Activated naive CD4-positive, alpha-beta T cell treated with anti-CD3 and anti-CD28 coated beads, Interleukin-2, amount 10 ng/mL, durations not matched to agents 5 hours and 36 hours (primary cell): ENCODE data around the gene ARL4A. TPM values are rescaled to one million over a fixed set of nuclear protein-coding genes. Genes with fewer than 3 reads are reported as not detected.

Experiments used
- total RNA-seq, 2 experiments: library from RNA; stranded (reverse); gene quantifications; one replicate each; pipeline ENCODE4 v1.2.3, GENCODE V29; 2021

Gene ARL4A, protein sequence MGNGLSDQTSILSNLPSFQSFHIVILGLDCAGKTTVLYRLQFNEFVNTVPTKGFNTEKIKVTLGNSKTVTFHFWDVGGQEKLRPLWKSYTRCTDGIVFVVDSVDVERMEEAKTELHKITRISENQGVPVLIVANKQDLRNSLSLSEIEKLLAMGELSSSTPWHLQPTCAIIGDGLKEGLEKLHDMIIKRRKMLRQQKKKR
- total RNA-seq: 10 to 100 TPM; 12.2 to 13.2 TPM

DNA sequence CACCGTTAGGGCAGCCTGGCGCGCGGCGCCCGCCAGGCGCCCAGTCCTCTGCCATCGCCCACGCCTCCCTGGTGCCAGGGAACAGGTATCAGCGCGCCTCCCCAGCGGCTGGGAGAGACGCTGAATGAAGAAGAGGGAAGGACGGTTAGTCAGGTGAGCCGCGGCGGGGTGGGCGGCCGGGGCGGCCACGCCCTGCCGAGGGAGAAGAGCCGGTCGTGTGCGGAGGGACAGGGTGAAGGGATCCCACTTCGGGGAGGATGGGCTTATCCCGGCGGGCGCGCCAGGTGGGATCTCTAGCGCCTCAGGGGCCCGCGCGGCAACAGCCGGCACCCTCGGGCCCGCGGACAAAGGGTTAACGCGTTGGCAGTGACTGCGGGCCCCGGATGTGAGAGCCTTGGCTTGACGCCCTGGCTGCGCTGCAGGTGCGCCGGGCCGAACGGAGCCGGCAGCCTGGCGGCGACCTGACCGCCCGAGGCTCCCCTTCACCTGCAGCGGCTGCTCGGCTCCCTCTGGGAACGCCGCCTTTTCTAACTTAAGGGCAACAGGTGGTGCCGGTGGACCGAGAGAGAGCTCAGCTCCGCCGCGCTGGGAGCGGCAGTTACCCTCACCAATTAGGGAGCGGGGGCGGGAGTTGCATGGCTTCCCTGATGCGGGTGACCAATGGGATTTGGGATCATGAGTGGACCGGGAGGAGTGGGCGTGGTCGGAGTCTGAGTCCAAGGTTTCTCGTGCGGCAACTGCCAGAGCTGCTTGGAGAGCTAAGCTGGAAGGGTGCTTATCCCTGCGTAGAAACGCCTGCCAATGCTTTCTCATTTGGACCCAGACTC, at the start of gene ARL4A:
TSS of gene ARL4A (plus strand) at position 743 of the 827 bp plus-strand sequence. CDS start 622 bp downstream, outside the sequence.

Other genes with a start within 250 kb of the ARL4A start
- gene SCIN, start 116.9 kb upstream of the ARL4A start, total RNA-seq: not detected